H9 (cell line): ENCODE data around the gene OVAAL. TPM values are rescaled to one million over a fixed set of nuclear protein-coding genes. Genes with fewer than 3 reads are reported as not detected.

Experiments
- DNase-seq: peaks from one replicate; pipeline ENCODE4 v3.0.0-alpha.2; 2017
- H2AFZ ChIP-seq: one replicate; pipeline ENCODE4 v1.6.1; 2013; ENCODE audit warnings: mild to moderate bottlenecking, low read length, control low read depth, moderate library complexity
- H2AK5ac ChIP-seq: 2 replicates; pipeline ENCODE4 v1.6.1; 2013; ENCODE audit warnings: low read length, control low read depth, mixed read lengths; ENCODE audit not compliant: insufficient read length
- H2BK120ac ChIP-seq: one replicate; pipeline ENCODE4 v1.6.1; 2013; ENCODE audit warnings: low read depth, mild to moderate bottlenecking, low read length, control low read depth, inconsistent platforms; ENCODE audit not compliant: poor library complexity, severe bottlenecking
- H2BK12ac ChIP-seq: 2 replicates; pipeline ENCODE4 v1.6.1; 2013; ENCODE audit warnings: low read length, control low read depth, mixed read lengths, low read depth; ENCODE audit not compliant: insufficient read length
- H2BK15ac ChIP-seq: 2 replicates; pipeline ENCODE4 v1.6.1; 2013; ENCODE audit warnings: low read depth, low read length, control low read depth
- H2BK20ac ChIP-seq: one replicate; pipeline ENCODE4 v1.6.1; 2013; ENCODE audit warnings: low read depth, mild to moderate bottlenecking, low read length, control low read depth, inconsistent platforms; ENCODE audit not compliant: poor library complexity, severe bottlenecking
- H2BK5ac ChIP-seq: 2 replicates; pipeline ENCODE4 v1.6.1; 2013; ENCODE audit warnings: low read length, control low read depth, mixed read lengths; ENCODE audit not compliant: insufficient read length
- H3K14ac ChIP-seq: 2 replicates; pipeline ENCODE4 v1.6.1; 2013; ENCODE audit warnings: low read length, control low read depth; ENCODE audit not compliant: insufficient read depth
- H3K18ac ChIP-seq: 2 replicates; pipeline ENCODE4 v1.6.1; 2013; ENCODE audit warnings: low read depth, mild to moderate bottlenecking, mixed read lengths, low read length, control low read depth; ENCODE audit not compliant: insufficient read length
- H3K23ac ChIP-seq: 2 replicates; pipeline ENCODE4 v1.6.1; 2013; ENCODE audit warnings: low read length, control low read depth, mixed read lengths, low read depth; ENCODE audit not compliant: insufficient read length
- H3K23me2 ChIP-seq: 2 replicates; pipeline ENCODE4 v1.6.1; 2013; ENCODE audit warnings: low read depth, mild to moderate bottlenecking, mixed read lengths, low read length, control low read depth; ENCODE audit not compliant: insufficient read length, poor library complexity, severe bottlenecking
- H3K27ac ChIP-seq: 2 replicates; pipeline ENCODE4 v1.5.1; 2013; ENCODE audit warnings: low read length, control low read depth, mixed read lengths, low read depth; ENCODE audit not compliant: insufficient read length
- H3K27me3 ChIP-seq: 2 replicates; pipeline ENCODE4 v1.6.1; 2013; ENCODE audit warnings: low read length, control low read depth, inconsistent platforms; ENCODE audit not compliant: insufficient read depth
- H3K4ac ChIP-seq: 2 replicates; pipeline ENCODE4 v1.6.1; 2013; ENCODE audit warnings: low read depth, mild to moderate bottlenecking, control low read depth, inconsistent platforms, low read length, moderate library complexity
- H3K4me1 ChIP-seq: 2 replicates; pipeline ENCODE4 v1.6.1; 2013; ENCODE audit warnings: low read length, control low read depth, inconsistent platforms; ENCODE audit not compliant: insufficient read depth
- H3K4me2 ChIP-seq: 2 replicates; pipeline ENCODE4 v1.6.1; 2013; ENCODE audit warnings: low read length, control low read depth, mixed read lengths; ENCODE audit not compliant: insufficient read length, insufficient read depth
- H3K56ac ChIP-seq: 2 replicates; pipeline ENCODE4 v1.6.1; 2013; ENCODE audit warnings: low read depth, mild to moderate bottlenecking, mixed read lengths, low read length, control low read depth; ENCODE audit not compliant: insufficient read length
- H3K79me1 ChIP-seq: 2 replicates; pipeline ENCODE4 v1.6.1; 2013; ENCODE audit warnings: low read depth, mild to moderate bottlenecking, moderate library complexity, low read length, control low read depth, inconsistent platforms; ENCODE audit not compliant: insufficient read depth, poor library complexity, severe bottlenecking
- H3K79me2 ChIP-seq: 2 replicates; pipeline ENCODE4 v1.6.1; 2013; ENCODE audit warnings: low read length, control low read depth, inconsistent platforms; ENCODE audit not compliant: insufficient read depth
- H3K9ac ChIP-seq: 2 replicates; pipeline ENCODE4 v1.6.1; 2013; ENCODE audit warnings: low read length, control low read depth, mixed read lengths; ENCODE audit not compliant: insufficient read length; ENCODE audit errors: extremely low read depth
- H3K9me3 ChIP-seq: one replicate; pipeline ENCODE4 v1.6.1; 2013; ENCODE audit warnings: low read depth, low read length, inconsistent platforms; ENCODE audit not compliant: control insufficient read depth
- H3T11ph ChIP-seq: one replicate; pipeline ENCODE4 v1.6.1; 2013; ENCODE audit warnings: mild to moderate bottlenecking, low read length, control low read depth, inconsistent platforms
- H4K20me1 ChIP-seq: one replicate; pipeline ENCODE4 v1.6.1; 2013; ENCODE audit not compliant: control insufficient read depth, insufficient read length, insufficient read depth
- H4K5ac ChIP-seq: 2 replicates; pipeline ENCODE4 v1.6.1; 2013; ENCODE audit warnings: low read depth, mild to moderate bottlenecking, mixed read lengths, low read length, control low read depth; ENCODE audit not compliant: insufficient read length
- H4K8ac ChIP-seq: replicated peaks from 2 replicates; pipeline ENCODE4 v1.6.1; 2013; ENCODE audit warnings: low read length, control low read depth, mixed read lengths, low read depth; ENCODE audit not compliant: insufficient read length
- H4K91ac ChIP-seq: 2 replicates; pipeline ENCODE4 v1.6.1; 2013; ENCODE audit warnings: low read depth, mild to moderate bottlenecking, moderate library complexity, mixed read lengths, low read length, control low read depth; ENCODE audit not compliant: insufficient read length
- H3K27ac Mint-ChIP-seq, 3 experiments: 2 replicates in 2 of 3; 3 replicates in 1 of 3; pipeline ENCODE4 v1.8.0; 2020 to 2021; ENCODE audit warnings: mixed read lengths in 3 of 3, mild to moderate bottlenecking in 1 of 3, moderate library complexity in 1 of 3
- H3K27me3 Mint-ChIP-seq: 2 replicates; pipeline ENCODE4 v1.8.0; 2021; ENCODE audit warnings: low read depth, mild to moderate bottlenecking, moderate library complexity, mixed read lengths
- H3K36me3 Mint-ChIP-seq, 3 experiments: 2 replicates in 2 of 3; 3 replicates in 1 of 3; pipeline ENCODE4 v1.8.0; 2020 to 2021; ENCODE audit warnings: low read depth in 3 of 3, mixed read lengths in 3 of 3; ENCODE audit not compliant: insufficient read depth in 1 of 3
- H3K4me1 Mint-ChIP-seq, 2 experiments: 2 replicates each; pipeline ENCODE4 v1.8.0; 2020; ENCODE audit warnings: mixed read lengths in 2 of 2
- H3K4me3 Mint-ChIP-seq, 2 experiments: 2 replicates in 1 of 2; 3 replicates in 1 of 2; pipeline ENCODE4 v1.8.0; 2020 to 2021; ENCODE audit warnings: mild to moderate bottlenecking in 2 of 2, mixed read lengths in 2 of 2, moderate library complexity in 1 of 2
- H3K9me3 Mint-ChIP-seq, 2 experiments: 2 replicates in 1 of 2; 3 replicates in 1 of 2; pipeline ENCODE4 v1.8.0; 2020; ENCODE audit warnings: mild to moderate bottlenecking in 2 of 2, mixed read lengths in 2 of 2, moderate library complexity in 1 of 2
- CTCF ChIP-seq: fragments of 200-600 bp; sonication (generic); conservative IDR thresholded peaks from 3 replicates; pipeline ENCODE4 v1.8.0; 2021; ENCODE audit warnings: antibody characterized with exemption, mild to moderate bottlenecking
- WGBS: extraction: QIAGEN DNeasy Blood & Tissue Kit; methylation state at CpG from one replicate; pipeline ENCODE4 v1.1.7; 2013; ENCODE audit warnings: missing lambda C conversion rate, low lambda C conversion rate, mixed read lengths; ENCODE audit not compliant: insufficient read length; ENCODE audit errors: extremely low coverage; 5-methylcytosine and 5-hydroxymethylcytosine counted together
- total RNA-seq: library from RNA; stranded (reverse); gene quantifications from 2 replicates; pipeline ENCODE4 v1.2.1, GENCODE V29; 2021

Gene OVAAL
- total RNA-seq, 1 experiment from 2014 or later: not detected

DNA sequence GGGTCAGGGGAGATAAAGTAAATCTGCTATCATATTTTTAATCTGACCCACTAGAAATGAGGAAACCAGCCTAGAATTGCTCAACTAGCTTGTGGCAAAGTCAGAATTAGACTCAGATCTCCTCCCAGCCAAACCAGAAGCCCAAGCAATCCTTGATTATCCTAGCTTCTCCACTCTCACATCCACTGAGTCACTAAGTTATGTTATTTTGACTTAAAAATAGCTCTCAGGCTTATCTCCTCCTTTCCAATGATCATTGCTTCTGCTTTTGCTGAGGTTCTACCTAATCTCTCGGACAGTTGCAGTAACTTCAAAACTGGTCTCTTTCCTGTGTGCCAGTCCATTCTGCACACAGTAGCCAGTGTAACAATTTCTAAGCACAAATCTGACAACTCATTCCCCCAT lies 22.9 kb downstream of the OVAAL start:
- H3K4me3 Mint-ChIP-seq: no peak overlapping the region
- Histone ChIP-seq H3K9me3 (no peaks in the 10 kb centered on the region), H3K9ac (no peak overlapping the region), H3K4me2 (no peak overlapping the region), H2BK120ac (no peak overlapping the region), H4K5ac (no peak overlapping the region), H3K56ac (no peak overlapping the region), H2BK12ac (no peak overlapping the region), H3K23me2 (no peaks in the 10 kb centered on the region), H2AFZ (no peak overlapping the region), H2BK15ac (no peak overlapping the region), H3K4me1 (no peaks in the 10 kb centered on the region), H3T11ph (no peak overlapping the region), H4K8ac (no peak overlapping the region), H3K4ac (no peak overlapping the region), H2AK5ac (no peak overlapping the region), H3K27me3 (no peaks in the 10 kb centered on the region), H3K14ac (no peak overlapping the region), H3K23ac (no peak overlapping the region), H3K27ac (no peak overlapping the region), H3K79me1 (no peaks in the 10 kb centered on the region), H2BK20ac (no peak overlapping the region), H4K91ac (no peak overlapping the region), H3K18ac (no peak overlapping the region), H2BK5ac (no peak overlapping the region), H4K20me1 (no peaks in the 10 kb centered on the region), H3K79me2 (no peaks in the 10 kb centered on the region)
- H3K36me3 Mint-ChIP-seq: no peaks in the 10 kb centered on the region
- no CpG with 5 or more reads among the region's 1 CpG for WGBS
- peaks cover 4% of the 10 kb centered on the region in 2 experiments for H3K4me1 Mint-ChIP-seq
- H3K9me3 Mint-ChIP-seq: no peaks in the 10 kb centered on the region
- no peak for DNase-seq
- H3K27me3 Mint-ChIP-seq: peaks cover 1% of the 10 kb centered on the region
- TF ChIP-seq CTCF: no peak
- H3K27ac Mint-ChIP-seq: no peak overlapping the region
